HG03521 (cell line): ENCODE data around the gene CSTB.

Experiments used
- ATAC-seq: cut with Tn5 transposase; IDR thresholded peaks from one replicate; pipeline ENCODE4 v1.9.1; 2021; ENCODE audit warnings: mild to moderate bottlenecking, moderate library complexity; ENCODE audit not compliant: unreplicated experiment

CSTB gene

DNA sequence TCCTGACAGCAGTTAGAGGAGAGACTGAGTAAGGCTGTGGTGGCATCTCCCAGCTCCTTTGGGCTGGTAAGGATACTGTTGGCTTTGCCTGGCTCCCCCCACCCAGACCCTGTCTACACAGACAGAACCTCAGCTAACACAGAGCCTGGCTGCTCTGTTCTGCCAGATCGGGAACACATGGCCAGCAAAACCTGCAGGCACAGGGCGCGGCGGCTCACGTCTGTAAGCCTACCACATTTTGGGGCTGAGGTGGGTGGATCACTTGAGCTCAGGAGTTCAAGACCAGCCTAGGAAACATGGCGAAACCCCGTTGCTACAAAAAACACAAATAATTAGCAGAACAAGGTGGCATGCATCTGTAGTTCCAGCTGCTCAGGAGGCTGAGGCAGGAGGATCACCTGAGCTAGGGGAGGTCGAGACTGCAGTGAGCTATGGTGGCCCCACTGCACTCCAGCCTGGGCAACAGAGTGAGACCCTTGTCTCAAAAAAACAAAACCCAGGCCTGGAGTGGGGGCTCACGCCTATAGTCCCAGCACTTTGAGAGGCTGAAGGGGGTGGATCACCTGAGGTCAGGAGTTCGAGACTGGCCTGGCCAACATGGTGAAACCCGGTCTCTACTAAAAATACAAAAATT lies 6.7 kb downstream of the CSTB start:
- ATAC-seq = no peak

DNA sequence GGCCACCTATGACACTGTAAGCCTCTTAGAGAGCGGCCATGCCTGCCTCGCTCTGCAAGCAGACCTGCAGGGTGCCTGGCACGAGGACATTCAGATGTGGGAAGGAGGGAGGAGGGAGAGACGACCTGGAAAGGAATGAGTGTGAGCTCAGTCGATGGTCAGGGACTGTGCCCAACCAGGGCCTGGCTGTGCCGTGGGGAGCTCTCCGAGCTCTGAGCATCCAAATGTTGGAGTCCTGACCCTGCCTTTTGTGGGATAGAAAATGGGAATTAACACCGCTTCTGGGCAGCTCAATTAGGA lies 7.3 kb downstream of the CSTB start:
- ATAC-seq = no peak

DNA sequence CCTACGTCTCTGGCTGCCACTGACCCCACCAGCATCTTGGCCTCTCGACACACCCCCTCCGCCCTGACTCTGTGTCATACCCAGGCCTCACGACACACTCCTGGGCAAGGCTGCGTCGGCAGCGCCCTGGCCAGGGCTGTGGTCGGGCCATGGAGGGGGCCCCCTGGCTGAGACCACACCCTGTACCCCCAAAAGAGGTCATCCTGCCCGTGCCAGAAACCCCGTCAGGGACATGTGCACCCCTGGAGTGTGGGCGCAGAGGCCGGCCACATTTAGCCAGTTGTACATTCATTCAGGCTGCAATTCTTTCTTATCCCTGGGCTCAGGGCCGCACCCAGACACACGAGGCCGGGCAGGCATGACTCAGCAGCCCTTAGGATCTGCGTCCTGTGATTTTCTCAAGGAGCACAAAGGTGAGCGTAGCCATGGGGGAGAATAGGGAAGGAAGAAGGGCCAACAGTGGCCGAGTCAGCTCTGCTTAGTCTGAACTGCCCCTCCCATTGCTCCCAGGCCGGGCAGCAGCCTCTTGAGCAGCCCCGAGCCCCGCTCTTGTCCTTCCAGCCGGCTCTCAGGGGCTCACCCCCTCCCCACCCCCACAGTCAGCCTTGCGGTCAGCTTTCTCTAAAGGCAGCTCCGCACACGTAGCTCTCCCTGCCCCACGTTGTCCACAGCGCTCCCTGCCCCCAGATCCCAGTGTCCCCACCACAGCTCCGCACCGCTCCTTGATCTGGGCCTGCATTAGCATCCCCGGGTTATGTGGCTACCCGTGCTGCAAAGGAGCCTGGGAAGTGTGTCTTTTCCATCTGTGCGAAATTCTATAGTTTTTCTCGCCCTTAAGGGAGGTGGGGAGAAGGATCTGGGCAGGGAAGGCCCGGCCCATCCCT lies 7.9 kb downstream of the CSTB start:
- ATAC-seq = no peak

DNA sequence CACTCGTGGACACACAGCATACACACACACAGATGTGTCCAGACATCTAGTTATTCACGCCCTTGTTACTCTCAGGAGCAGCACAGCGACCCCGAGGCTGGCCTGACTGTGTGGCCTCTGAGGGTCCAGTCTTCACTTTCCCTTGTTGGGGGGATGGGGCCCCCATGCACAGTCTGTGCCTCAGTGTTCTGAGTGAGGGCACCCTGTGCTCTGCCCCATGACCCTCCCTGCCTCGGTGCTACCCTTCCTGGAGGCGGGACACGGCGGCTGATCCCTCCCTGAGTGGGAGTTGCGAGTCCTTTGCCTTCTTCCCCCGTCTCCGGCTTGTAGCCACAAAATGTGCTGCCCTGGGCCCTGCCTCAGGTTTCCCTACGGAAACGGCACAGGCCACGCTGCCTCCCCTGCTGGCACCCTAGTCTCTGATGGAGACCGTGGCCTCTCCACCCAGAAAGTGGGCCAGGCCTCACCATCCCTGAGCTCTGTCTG lies 8.6 kb downstream of the CSTB start:
- ATAC-seq = no peak

DNA sequence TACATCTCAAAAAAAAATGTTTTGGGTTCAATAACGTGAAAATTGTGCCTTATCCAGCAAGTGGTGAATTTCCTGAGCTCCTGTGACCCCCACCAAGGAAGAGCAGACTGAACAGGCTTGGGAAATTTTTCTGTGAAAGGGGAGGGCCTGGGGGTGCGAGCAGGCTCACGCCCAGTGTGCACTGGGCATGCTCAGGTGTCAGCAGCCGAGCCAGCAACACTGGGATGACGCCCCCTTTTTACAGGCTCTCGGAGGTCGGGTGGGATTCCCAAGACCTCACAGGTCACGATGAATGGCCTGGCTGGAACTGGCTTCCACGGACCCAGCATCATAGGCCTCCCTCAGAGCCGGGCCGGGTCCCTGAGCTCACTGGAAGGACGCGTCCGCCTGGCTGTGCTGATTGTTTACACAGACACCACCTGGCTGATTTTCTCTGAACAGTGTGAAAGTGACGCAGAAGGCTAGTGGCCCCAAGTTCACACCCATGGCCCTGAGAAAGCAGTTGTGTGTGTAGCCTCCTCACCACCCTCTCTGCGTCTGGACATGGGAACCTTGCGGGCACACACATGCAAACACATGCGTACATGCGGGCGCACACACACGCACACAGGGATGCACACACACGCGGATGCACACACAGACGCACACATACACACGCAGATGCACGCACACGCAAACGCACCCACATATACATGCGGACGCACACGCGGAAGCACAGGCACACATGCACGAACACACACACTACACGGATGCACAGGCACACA lies 9.2 kb downstream of the CSTB start:
- no peak for ATAC-seq

DNA sequence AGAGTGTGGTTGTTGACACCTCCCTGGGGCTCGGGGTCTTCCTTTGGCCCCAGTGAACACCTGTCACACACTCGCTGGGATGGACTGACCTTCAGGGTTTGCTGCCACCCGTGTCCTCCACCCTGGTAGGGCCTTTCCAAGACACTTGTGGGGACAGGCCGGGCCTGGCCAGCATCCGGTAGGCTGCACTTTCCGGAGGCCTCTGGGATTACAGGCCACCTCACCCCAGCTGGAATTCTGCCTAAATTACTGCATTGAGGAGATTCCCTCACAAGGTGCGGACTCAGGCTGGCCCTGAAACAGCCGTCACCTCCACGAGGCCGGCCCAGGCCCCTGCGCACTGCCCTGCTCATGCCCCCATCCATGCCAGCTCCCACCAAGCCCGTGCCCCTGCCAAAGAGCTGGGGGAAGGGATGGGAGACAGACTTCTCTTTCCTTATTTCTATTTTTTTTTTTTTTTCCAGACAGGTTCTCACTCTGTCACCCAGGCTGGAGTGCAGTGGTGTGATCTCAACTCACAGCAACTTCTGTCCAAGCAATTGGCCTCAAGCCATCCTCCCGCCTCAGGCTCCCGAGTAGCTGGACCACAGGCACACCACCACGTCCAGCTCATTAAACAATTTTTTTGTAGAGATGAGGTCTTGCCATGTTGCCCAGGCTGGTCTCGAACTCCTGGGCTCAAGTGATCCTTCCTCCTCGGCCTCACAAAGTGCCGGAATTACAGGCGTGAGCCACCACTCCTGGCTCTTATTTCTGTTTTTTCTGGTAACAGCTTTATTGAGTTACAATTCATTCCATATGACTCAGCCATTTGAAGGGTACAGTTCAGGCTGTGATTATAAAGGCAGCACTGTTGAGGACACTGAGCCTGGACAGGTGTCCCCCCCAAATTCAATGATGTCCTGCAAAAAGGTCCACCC lies 11.3 kb downstream of the CSTB start:
- ATAC-seq = no peak

DNA sequence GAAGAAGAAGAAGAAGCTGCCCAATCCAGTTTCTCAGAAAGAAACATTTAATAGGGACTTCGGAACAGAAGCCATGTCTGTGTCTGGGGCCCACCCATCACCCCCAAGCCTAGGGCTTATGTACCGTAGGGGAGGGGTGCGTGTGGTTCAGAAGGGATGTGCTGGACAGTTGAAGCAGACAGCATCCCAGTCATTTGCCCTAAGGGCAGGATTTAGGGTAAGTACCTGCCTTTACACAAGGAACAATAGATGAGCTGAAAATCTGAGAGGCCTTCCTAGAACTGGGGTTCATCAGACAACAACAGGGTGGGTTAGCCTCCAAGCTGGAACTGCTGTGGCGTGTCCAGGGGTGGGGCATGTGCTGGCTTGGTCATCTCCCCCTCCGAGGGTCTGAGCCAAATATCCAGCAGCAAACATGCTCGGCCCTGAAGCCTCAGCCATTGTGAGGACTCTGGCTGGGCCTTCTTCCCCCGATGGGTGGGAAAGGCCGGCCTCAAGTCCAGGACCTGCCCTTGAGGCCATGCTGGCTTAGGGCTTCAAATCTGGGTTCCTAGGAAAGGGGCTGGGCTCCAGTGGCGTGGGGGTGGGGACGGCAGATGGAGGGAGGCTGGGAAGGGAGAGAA lies 12.1 kb downstream of the CSTB start:
- no peak for ATAC-seq

DNA sequence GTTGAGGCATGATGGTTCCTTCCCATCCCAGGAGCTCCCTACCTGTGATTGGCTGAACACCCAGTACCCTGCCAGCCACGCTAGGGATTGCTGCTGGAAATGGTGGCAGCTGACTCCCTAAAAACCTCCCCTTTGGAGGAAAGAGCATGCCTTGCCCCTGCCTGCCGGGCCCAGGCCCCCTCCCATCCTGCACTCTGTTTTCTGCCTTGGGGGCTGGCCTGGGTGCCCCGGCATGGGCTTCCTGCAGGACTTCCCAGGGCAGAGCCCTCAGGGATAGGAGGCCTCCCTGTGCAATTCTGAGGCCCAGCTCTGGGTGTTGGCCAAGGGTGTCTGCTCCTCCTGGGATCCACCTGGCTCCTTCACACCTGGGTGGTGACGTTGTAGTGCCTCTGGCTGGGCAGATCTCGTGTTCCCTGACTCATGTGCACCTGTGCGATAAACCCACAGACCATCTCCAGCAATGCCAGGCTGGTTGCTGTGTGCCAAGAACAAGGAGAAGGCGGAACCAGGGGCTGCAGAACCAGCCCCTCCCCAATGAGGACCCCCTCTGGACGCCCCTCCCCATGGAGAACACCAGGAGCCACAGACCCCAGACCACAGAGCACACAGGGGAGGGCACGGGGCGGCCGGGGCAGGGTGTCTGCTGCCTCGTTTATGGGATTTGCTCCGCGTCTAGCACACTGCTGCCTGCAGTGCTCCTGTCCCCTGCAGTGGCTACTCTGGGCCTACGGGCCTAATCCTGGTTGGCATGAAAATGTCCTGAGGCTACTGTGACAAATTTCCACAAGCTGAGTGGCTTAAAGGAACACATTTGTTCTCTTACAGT lies 13.6 kb downstream of the CSTB start:
- no peak for ATAC-seq

DNA sequence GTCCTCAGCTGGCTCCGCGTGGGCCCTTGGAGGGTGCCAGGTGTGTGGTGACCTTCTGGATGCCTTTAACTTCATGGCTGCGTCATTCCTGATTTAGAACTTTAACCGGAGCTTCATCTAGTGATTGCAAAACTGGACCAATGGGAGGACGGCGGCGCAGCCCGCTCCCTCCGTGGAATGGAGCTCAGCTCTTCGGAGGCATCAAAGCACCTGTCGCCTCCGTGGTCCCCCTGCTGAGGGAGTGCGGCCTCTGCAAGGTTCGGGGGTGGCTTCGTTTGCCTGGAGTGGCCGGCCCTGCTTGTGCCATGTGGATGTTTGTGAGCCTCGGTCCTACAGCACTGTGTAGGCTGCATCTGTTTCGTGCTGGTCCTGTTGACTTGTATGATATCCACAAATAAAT lies 14.2 kb downstream of the CSTB start:
- ATAC-seq = no peak

DNA sequence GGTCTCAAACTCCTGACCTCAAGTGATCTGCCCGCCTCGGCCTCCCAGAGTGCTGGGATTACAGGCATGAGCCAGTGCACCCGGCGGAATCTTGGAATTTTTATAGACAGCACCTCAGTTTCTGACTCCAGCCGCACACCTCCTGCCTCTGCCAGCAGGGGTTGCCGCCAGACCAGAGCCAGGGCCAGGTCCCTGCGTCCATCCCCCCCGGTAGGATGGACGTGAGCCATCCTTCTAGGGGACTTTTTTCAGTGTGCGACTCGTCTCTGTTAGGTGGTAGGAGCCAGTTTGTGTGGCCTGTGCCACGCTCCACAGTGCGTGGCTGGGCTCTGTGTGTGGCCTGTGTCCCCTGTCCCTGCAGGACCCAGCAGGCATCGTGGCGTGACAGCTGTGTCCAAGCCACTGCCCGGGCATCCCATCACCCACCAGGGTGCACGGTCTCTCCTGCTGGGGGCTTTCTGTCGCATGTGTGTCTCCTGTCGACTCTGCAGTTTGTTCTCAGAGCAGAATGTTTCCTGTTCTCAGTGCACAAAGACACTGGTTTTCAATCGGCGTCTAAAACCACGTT lies 15.6 kb downstream of the CSTB start:
- no peak for ATAC-seq

DNA sequence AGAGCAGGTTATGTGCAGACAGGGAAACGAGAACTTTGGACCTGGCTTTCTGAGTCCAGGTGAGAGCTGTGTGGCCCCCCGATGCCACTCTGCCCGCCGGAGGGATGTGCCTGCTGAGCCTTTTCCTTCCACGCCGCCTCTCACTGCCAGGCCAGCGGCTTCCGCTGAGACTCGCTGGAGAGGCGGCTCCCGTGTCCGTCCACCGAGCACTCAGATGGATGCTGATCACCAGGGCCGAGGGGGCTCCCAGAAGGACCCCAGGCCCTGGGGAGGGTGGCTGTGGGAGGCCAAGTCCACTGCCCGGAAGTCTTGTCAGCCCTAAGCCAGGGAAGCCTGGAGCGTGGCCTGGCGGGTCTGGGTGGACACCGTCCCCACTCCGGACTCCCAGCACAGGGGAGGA lies 16.5 kb downstream of the CSTB start:
- no peak for ATAC-seq

DNA sequence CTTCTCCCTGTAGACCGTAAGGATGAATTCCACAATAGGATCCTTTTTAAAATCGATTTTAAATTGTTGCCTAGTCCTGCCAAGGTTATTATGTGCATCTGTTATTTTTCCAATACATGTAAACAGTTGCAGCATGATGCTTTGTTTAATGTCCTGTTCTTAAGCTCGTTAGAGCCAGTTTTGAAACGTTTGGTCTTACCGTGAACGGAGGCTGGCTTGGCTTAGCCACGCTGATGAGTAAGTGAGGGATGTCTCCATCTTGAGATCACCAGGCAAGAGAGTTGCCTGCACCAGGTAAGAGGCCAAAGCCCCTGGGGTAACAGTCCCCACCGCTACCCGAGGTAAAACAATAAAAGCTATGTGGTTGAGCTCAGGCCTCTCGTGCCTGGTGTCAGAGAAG lies 17.3 kb downstream of the CSTB start:
- ATAC-seq = no peak

DNA sequence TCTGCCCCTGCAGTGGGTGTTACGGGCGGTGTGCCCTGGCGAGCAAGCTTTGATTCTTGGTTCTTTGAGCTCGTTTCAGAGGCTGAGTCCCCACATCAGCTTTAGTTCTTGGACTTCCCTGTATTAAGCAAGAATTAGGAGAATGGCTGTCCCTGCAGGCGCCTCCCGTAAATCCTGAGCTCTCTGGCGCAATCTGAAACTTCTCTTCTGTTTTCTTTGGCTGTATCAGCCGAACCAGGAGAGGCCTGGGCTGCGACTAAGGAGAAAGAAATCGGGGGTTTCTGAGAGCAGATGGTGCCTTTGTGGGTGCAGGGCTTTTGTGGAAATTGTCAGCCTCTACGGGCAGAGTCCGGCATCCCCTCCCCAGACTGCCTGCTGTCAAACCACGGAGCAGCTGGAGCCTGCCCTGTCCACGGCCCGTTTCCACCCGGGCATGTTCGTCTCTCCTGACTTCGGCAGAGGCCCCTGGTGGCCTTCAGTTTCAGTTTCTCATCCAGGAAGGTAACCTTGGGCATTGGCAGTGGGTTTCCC lies 17.9 kb downstream of the CSTB start:
- no peak for ATAC-seq

DNA sequence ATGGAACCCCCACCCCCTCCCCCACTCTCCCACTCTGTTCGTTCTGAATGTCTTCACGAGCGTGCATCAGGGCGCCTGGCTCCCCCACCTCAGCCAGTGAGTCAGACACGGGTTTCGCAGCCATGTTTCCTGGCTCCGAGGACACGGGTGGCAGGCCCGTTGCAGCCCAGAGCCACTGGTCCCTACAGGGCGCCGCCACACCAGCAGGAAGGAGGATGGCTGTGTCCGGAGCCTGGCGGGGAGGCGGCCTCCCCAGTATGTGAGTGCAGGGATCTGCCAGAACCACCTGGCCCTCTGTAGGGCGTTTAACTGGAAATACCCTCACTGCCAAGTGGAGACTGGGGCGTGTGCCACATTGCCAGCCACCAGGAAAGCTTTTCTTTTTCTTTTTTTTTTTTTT lies 18.5 kb downstream of the CSTB start:
- no peak for ATAC-seq

DNA sequence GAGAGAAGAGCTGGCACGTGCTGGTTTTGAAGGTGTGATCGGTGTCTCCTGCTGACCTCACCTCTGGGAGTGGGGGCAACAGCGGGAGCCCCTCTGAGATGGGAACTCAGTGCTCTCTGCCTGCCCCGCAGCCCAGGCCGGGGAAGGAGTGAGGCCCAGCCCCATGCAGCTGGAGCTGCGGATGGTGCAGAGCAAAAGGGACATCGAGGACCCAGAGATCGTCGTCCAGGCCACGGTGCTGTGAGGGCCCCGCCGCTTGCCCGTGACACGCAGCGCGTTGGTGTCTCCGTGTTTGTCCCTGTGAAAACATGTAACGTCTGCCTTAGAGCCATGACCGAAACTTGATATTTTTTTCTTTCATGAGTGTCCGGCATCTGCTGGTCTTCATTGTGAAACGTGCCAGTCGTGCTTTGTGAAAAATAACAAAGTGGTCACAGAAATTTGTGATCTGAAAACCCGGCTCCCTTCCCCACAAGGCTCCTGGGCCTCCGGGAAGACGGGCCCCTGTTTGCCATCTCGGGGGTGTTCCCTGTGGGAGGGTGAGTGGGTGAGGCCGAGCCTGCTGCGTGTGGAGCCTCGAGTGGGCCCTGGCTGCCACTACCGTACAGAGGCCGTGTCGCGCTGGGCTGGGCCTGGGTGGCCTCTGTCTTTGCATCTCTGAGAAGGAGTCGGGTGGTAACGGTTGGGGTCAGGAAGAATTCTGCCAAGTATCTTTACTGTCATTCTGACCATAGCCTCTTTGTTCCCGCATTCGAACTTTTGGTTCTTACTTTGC lies 20.1 kb downstream of the CSTB start:
- no peak for ATAC-seq

DNA sequence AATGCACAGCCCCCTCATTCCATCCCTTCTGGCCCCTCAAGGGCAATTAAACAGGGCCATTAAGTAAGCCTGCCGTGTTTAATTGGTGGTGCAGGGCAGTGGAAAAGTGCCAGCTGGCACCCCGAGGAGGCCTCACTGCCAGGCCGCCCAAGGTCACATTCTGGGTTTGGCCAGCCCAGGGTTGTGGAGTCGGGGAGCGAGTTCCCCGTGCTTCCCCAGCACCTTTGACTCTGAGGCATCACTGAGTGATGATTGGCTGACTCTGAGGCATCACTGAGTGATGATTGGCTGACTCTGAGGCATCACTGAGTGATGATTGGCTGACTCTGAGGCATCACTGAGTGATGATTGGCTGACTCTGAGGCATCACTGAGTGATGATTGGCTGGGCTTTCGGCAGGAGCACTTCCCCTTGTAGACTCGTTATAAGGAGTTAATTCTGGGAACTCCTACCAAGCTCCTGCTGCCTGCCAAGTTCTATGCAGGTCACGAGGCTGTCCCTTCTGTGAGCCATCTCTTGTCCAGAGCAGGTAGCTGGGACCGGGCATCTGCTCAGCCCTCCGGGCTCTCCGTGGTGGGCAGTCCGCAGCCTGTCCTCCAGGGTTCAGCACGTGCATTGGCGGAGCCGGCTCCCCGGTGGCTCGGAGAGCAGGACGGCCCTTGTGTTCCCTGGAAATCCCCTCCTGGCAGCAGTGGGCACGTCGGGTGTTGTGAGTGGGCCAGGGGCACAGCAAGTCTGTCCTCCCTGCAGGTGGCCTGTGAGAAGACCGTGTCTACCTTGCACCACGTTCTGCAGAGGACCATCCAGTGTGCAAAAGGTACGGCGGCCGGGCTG lies 20.9 kb downstream of the CSTB start:
- no peak for ATAC-seq

DNA sequence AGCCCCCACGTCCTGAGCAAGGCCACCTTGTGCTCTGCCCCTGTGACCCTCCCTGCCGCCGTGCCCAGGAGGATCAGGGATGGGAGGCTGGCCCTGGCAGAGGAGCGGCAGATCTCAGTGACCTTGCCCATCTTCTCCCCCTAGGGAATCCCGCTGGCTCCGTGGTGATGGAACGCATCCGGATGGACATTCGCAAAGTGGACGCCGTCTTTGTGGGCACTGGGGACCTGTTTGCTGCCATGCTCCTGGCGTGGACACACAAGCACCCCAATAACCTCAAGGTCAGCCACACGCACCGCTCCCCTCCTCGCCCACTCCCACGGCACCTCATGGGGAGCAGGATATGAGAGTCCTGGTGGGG lies 22.7 kb downstream of the CSTB start:
- no peak for ATAC-seq
